GM18868 (cell line): Measurements from ENCODE around the gene STAT4.
"Not testable (repeated sequence)": the region's sequence is repeated elsewhere in the genome, so short reads cannot be mapped to it uniquely, and the experiment has no call there.

Experiments used
- ATAC-seq: cut with Tn5 transposase; IDR thresholded peaks from one replicate; pipeline ENCODE4 v1.9.1; 2021; ENCODE audit warnings: mild to moderate bottlenecking, moderate library complexity; ENCODE audit not compliant: unreplicated experiment

Gene STAT4

DNA sequence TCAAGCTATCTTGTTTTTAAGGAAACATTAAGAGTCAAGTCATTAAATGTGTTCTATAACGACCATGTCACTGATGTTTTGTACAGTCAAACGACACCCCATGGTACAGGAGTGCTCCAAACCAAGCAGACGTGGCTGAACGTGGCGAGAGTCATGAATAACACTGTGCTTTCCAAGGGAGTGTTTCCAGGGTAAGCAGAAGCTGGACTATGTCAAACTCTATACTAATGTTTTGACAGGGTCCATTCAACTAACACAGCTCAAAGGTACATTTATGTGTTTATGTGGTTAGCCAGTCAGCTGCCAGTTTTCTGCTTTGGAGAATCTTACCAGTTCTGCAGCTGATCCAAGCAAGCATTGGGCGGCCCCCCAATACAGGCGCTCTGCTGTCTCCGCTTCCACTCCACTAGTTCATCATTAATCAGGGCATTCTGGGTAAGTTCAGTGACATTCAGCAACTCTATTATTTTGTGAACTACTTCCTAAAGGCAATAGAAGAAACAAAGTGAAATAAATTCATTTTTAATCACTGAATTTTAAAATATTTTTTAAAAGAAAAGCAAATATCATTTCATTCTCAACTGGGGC is 153.2 kb downstream of the STAT4 start:
- no peak for ATAC-seq

DNA sequence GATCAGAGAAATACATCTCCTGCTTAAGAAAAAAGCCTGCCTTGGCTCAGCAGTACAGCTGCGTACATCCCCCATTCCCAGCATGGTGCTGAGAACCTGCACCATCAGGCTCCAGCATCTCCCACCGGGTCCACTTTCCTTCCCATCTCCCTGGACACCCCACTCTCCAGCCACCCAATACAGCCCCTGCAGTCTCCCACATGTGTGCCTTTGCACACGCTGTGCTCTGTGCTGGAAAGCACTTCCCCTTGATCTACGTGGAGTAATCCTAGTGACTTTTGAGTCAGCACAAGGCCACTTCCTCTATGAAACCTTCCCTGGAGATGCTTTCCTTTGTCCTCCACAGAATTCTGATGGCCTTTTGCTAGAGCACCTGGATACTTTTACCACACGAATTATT is 153.8 kb downstream of the STAT4 start:
- ATAC-seq = no peak

GRCh38 chr2:190996338-190996946 is 154.4 kb downstream of the STAT4 start:
- peak; percentile 51 for ATAC-seq

DNA sequence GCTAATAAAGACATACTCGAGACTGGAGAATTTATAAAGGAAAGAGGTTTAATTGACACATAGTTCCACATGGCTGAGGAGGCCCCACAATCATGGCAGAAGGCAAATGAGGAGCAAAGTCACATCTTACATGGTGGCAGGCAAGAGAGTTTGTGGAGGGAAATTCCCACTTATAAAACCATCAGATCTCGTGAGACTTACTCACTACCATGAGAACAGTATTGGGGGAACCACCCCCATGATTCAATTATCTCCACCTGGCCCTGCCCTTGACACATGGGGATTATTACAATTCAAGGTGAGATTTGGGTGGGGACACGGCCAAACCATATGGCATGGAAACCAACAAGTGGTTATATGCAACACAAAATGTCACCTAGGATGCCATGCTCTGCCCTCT is 155.5 kb downstream of the STAT4 start:
- ATAC-seq = not testable (repeated sequence)

DNA sequence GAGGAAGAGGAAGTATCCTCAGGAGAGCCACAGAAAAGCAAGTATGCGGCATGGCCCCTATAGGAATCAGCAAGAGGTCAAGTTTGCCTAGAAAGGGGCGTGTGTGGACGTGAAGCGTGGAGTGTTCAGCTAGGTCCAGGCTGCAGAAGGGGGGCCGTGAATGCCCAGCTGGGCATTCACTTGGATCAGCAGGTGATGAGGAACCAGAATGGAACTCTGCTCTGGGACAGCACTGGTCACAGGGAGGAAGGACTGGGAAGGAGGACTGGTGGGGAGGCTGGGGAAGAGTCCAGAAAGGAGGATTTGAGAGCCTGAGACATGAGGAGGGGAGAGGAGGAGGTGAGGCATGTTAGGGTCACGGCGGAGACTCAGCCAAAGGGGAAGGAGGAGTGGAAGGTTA is 156.6 kb downstream of the STAT4 start:
- ATAC-seq = no peak

GRCh38 chr2:190993292-190993643 is 157.5 kb downstream of the STAT4 start:
- ATAC-seq = no peak

- ATAC-seq = no peak
These were observed 160.7 kb downstream of the STAT4 start for GRCh38 chr2:190990132-190990531.

DNA sequence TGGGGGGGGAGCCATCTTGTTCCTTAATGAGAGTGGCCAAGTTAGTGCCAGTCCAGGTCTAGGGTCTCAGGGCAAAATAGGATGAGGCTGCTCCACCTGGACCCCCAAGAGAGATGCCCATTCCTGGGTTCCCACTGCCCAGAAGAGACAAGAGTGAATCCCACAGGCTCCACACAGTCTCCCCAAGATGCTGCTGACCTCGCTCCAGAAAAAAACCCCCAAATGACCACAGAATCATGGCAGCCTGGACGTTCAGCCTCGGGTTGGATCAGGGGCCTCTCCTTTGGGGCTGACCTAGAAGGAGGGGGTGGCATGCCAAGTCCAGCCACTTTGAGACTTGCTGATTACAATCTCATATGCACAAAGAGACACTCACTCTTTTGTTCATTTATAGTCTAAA is 161.9 kb downstream of the STAT4 start:
- no peak for ATAC-seq

DNA sequence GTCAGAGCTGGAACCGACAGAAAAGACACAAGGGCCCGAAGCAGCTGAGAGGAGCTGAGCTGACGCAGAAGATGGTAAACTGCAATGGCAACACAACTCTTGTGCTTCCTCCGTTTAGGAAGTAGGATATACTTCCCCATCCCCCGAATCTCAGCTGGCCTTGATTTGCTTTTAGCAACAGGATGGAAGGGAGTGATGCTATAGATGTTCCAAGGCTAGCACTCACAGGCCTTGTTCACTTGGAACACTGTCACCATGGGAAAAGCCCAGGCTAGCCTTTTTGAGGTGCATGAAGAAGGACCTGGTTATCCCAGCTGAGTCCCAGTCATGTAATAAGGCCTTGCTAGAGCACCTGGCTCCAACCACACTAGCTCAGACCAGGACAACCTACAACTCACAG is 162.9 kb downstream of the STAT4 start:
- no peak for ATAC-seq

- no peak for ATAC-seq
These were observed 163.7 kb downstream of the STAT4 start for GRCh38 chr2:190987116-190987515.

GRCh38 chr2:190986221-190986953 is 164.4 kb downstream of the STAT4 start:
- ATAC-seq = no peak

GRCh38 chr2:190984595-190984994 is 166.2 kb downstream of the STAT4 start:
- no peak for ATAC-seq

DNA sequence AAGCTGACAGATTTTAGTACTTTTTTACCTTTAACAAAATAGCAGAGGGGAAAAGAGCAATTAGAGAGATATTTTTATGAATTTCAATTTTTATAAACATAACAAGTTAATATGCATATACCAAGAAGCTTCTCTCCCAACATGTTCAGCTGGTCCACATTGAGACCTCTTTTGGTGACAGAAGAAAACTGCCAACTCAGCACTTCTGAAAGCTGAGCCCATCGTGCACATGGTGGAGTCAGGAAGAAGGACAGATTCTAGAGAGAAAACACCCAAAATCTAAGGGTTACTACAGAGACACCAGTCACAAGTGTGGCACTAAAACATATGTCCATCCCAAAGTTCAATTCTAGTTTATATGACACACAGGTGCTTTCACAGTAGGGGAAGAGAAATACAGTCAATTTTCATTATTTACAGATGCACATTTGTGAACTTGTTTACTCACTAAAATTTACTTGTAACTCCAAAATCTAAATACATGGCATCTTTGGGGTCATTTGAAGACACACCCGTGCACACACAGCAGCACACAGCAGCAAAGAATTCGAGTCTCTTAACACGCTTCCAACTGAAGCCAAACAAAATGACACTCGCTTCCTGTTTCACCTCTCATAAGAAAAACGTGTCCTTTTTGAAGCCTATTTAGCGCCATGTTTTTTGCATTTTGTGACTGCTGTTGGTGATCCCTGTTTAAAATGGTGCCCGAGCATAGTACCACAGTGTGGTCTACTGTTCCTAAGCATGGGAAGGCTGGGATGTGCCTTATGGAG is 168.3 kb downstream of the STAT4 start:
- no peak for ATAC-seq

GRCh38 chr2:190981733-190982132 is 169.1 kb downstream of the STAT4 start:
- no peak for ATAC-seq

DNA sequence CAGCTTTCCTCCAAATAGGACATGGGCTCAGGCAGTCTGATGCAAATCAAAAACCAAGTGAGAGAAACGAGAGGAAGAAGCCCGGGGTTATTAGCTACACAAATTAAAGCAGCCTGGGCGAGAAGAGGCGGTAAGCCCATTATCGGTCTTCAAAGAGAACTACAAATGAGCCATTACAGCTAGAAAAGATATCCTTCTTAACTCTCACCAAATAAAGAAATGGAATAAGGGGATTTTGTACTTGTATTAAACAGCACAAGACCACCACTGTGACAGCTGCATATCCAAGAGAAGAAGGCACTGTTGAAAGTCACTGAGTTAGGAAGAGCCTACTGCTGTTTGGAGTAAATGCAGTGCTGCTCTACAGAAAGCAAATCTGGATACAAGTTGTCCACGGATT is 169.5 kb downstream of the STAT4 start:
- ATAC-seq = no peak

DNA sequence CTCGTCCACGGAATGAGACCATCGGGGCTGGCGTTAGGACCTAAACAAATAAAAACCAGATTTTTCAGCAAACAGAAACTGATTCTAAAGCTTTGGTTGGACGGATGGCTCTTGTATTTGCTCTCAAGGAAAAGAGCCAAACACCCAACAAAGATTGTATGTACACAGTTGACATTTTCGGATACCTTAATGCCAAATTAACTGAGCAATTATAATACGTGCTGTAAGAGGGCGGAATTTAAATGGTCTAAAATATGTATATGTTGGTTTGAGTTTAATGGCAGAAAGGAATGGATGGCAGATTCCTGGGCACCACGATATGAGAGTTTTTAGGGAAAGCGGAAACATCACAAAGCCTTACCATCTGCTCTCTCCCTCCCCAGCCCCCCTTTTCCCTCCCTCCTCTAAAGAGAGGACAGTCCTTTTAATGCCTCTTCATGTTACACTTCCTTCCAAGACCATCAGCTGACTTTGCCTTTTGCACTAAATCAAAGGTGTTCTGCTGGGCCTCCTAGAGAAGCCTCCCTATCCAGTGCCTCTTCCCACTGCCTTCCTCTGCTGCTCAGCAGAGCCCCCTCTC is 170.1 kb downstream of the STAT4 start:
- ATAC-seq = no peak

GRCh38 chr2:190979906-190980629 is 170.7 kb downstream of the STAT4 start:
- no peak for ATAC-seq
